Hematopoietic multipotent progenitor cell treated with erythropoietin and hydrocortisone succinate and interleukin-3 and kit ligand, for 17 days (in vitro differentiated cells): ENCODE results near the gene NRF1.
"Not testable (repeated sequence)": the region's sequence is repeated elsewhere in the genome, so short reads cannot be mapped to it uniquely, and the experiment has no call there.

Source experiments
- DNase-seq: peaks from one replicate; pipeline ENCODE4 v3.0.0-alpha.2; 2015; ENCODE audit warnings: low spot score

The NRF1 gene

DNA sequence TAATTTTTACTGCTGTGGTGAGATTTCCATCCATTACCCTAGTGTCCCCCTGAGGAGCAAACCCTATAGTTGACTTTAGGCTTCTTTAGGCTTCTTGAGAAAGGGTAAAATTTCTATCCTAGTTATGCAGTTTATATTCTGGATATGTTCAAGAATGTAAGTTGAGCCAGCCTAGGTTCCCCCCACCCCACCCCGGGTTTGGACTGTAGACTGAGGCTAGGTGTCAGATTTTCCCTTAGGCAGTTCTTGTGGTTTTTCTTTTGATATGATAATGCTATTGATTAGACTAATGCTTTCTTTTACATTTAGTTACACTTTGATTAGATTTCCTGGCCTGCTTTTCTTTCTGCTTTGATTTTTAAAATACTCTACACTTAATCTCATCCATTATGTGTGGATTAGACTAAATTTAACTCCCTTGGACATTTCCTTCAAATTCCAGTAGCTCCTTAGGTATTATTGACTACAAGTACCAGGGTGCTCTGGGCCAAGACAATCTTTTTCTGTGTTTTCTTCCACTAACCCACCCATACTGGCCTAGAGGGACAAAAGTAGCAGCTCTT lies 37.7 kb downstream of the NRF1 start:
- no peak for DNase-seq

DNA sequence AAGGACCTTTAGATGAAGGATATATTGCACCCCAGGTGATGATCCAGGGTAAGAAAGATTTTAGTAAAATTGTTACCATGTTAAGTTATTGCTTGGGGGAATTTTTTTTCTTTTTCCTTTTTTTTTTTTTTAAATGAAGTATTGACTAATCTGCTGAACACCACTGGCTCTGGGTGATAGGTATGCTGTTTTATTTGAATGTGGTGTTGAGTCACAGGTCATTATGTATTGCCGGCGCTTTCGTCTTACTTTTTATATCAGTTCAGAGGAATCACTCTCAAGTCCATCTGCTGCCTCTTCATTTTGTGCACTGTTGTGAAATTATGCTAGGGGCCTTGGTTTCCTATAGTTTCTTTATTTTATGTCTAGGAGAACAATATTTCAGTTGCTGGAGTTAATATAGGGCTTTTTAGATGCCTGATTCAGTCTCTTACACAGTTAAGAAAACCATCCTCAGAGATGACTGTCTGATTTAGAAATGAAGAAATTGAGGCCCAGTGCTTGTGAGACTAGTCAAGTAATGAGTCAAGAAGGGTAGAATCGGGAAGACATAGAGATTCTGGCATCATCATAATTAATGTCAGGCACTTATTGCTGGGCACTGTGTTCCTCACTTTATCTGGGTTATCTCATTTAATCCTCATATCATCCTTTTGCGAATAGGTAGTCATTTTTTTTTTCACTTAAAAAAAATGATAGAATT lies 38.7 kb downstream of the NRF1 start:
- DNase-seq, result no peak

DNA sequence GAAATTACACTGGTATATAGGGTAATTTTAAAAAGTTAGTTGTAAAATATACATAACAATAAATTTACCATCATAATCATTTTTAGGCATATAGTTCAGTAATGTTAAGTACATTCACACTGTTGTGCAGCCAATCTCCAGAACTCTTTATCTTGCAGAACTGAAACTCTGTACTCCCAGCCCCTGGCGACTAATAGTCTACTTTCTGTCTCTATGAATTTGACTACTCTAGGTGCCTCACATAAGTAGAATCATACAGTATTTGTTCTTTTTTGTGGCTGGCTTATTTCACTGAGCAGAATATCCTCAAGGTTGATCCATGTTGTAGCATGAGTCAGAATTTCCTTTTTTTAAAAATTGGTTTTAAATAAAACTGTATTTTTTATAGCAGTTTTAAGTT lies 41.4 kb downstream of the NRF1 start:
- no peak for DNase-seq

DNA sequence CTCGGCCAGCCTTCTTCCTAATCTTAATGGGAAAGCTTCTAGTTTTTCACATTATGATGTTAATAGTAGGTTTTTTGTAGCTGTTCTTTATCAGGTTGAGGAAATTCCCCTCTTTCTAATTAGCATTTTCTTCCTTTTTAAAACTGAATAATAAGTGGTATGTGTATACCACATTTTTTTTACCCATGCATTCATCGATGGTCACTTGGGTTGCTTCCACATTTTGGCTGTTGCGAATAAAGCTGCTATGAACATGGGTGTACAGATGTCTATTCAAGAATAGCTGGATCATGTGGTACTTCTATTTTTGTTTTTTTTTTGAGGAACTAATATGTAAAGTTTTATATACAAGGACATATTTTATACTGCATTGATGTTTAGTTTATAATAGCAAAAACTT lies 44.3 kb downstream of the NRF1 start:
- no peak for DNase-seq

DNA sequence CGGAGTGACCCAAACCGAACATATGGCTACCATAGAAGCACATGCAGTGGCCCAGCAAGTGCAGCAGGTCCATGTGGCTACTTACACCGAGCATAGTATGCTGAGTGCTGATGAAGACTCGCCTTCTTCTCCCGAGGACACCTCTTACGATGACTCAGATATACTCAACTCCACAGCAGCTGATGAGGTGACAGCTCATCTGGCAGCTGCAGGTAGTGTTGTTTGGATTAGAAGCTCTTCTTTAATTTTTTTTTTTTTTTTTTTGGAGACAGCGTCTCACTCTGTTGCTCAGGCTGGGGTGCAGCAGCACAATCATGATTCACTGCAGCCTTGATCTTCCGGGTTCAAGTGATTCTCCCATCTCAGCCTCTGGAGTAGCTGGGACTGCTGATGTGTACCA lies 45.8 kb downstream of the NRF1 start:
- DNase-seq, result no peak

DNA sequence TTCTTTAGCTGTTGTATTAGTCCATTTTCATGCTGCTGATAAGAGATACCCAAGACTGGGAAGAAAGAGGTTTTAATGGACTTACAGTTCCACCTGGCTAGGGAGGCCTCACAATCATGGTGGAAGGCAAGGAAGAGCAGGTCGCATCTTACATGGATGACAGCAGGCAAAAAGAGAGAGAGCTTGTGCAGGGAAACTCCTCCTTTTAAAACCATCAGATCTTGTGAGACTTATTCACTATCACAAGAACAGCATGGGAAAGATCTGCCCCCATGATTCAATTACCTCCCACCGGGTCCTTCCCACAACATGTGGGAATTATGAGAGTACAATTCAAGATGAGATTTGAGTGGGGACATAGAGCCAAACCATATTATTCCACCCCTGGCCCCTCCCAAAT lies 48.4 kb downstream of the NRF1 start:
- not testable (repeated sequence) for DNase-seq

DNA sequence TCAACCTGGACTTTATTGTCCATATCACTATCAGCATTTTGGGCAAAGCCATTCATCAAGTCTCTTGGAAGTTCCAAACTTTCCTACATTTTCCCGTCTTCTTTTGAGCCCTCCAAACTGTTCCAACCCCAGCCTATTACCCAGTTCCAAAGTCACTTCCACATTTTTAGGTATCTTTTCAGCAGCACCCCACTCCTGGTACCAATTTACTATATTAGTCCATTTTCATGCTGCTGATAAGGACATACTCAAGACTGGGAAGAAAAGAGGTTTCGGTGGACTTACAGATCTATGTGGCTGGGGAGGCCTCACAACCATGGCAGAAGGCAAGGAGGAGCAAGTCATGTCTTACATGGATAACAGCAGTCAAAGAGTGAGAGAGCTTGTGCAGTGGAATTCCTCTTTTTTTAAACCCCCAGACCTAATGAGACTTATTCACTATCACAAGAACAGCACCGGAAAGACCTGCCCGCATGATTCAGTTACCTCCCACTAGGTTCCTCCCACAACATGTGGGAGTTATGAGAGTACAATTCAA lies 50.2 kb downstream of the NRF1 start:
- DNase-seq, result no peak

DNA sequence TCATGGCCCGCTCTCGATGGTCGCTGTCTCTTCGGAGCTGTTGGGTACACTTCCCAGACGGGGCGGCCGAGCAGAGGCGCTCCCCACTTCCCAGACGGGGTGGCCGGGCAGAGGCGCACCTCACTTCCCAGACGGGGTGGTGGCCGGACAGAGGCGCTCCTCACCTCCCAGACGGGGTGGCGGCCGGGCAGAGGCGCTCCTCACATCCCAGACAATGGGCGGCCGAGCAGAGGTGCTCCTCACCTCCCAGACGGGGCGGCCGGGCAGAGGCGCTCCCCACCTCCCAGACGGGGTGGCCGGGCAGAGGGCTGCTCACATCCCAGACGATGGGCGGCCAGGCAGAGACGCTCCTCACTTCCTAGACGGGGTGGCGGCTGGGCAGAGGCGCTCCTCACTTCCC lies 51.7 kb downstream of the NRF1 start:
- not testable (repeated sequence) for DNase-seq

DNA sequence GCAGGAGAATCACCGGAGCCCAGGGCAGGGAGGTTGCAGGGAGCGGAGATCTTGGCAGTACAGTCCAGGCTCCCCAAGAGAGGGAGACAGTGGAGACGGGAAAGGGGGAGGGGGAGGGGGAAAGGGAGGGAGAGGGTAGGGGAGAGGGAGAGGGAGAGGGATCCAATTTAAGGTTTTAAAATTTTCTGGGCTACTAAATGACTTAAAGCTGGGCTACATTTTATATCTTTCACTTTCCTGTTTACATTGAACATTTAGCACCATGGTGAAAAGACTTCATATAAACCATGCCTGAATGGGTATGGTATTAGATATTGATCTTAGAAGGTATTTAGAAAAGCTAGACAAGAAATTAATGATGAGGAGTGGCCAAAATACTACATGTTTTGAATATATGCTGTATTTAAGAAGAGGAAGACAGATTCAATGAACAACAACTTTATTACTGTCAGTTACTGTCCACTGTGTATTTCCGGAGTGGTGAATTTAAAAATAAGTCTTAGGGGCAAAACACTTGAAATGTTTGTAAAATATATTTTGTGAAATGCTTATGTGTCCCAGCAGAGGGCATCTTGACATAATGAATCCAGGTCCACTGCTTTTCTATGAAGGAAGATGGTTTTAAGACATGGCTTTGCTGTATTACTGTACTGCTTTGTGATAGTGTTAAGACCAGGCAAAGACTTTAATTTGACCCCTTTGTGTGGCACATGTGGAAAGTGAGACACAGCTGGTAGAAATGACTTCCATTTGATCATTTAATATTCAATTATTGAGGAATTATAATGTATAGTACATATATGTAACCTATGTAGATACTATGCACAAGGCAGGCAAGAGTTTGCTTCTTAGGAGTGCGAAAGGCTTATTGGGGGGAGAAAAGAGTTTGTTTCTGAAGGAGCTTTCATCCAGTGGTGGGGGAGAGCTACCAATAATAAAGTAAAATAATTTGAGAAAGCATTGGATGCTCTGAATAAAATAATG lies 52.8 kb downstream of the NRF1 start:
- DNase-seq, result peak; percentile 79

DNA sequence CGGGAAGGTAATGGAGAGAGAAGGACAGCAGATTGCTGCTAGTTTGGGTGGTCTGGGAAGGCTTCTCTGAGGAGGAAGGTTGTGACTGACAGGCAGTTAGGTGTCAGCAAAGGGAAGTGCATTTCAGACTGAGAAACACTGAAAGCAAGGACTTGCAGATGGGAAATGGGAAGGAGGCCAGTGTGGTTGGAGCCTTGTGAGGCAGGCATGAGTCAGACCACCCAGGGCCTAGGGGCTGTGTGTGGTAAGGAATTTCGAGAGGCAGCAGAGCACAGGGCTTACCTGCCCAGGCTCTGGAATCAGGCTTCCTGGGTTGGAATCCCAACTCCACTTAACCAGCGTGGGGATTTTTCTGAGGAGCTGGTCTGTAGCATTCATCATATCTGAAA lies 53.5 kb downstream of the NRF1 start:
- no peak for DNase-seq

DNA sequence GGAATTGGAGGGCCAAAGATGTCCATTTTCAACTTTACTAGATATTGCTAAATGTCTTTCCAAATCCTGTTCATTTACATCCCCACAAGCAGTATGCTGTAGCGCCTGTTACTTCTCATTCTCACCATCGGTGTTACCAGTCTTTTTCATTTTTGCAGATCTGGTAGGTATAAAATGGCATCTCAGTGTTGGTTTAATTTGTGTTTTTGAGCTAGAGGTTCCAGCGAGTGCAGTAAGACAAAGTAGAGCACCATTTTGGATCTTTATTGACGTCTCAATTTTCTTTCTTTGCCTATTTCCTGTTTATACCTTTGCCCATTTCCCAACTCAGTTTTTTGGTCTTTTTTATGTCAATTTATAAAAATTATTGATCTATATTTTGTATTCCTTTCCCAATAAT lies 55.6 kb downstream of the NRF1 start:
- DNase-seq, result no peak

DNA sequence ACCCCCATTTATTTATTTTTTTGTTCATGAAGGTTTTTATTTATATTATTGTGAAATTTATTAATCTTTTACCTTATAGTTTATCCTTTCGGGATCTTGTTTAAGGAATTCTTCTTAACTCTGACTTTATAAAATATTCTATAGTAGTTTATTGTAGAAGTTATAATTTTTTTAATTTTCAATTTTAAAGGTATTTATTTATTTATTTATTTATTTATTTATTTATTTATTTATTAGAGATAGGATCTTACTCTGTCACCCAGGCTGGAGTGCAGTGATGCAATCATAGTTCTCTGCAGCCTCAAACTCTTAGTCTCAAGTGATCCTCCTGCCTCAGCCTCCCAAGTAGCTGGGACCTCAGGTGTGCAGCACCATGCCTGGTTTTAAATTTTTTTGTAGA lies 56.0 kb downstream of the NRF1 start:
- no peak for DNase-seq

DNA sequence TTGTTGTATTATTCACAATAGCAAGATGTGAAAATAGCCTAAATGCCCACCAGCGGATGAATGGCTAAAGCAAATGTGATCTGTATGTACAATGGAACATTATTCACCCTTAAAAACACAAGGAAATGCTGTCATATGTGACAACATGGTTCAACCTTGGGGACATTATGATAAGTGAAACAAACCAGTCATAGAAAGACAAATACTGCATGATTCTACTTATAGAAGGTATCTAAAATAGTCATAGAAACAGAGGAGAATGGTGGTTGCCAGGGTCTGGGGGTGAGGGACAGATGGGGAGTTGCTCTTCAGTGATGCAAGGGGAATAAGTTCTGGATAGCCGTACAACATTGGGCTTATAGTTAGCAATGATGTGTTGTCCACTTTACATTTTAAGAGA lies 58.4 kb downstream of the NRF1 start:
- DNase-seq, result no peak

DNA sequence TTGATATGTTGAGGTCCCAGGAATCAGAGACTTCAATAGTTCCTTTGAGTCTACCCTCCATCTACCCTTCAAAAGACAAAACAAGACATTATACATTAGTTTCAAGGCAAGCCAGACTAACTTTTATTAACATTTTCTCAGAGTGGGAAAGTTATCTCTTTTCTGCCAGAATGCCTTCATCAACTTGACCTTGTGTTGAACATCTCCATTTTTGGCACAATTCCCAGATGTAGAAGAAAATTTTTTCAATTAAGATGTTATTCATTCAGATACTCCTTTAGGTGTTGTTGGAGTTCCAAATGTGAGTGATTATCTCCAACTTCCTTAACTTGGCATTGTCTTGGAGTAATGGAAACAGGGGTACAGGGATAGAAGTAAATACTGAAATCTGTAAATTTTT lies 59.1 kb downstream of the NRF1 start:
- peak; percentile 60 for DNase-seq

DNA sequence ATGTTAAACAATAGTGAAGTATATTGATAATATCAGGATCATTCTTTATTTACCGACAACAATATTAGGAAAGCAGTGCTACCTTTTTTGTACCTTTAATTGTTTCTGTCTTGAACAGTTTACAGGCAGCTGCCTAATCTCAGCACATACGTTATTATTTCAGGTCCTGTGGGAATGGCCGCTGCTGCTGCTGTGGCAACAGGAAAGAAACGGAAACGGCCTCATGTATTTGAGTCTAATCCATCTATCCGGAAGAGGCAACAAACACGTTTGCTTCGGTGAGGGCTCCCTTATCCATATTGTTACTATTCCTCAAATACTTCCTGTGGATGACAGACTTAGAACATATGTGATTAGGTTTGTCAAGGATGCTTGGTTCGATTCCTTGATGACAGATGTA lies 59.7 kb downstream of the NRF1 start:
- DNase-seq, result no peak

DNA sequence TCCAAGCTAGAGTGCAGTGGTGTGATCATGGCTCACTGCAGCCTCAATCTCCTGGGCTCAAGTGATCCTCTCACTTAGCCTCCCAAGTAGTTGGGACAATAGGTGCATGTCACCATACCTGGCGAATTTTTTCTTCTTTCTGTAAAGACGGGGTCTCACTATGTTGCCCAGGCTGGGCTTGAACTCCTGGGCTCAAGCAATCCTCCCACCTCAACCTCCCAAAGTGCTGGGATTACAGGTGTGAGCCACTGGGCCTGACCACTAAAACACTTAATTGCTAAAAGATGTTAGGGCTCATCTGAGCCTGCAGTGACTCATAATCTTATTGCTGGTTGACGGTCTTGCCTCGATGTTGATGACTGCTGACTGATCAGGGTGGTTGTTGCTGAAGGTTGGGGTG lies 63.0 kb downstream of the NRF1 start:
- DNase-seq, result not testable (repeated sequence)

DNA sequence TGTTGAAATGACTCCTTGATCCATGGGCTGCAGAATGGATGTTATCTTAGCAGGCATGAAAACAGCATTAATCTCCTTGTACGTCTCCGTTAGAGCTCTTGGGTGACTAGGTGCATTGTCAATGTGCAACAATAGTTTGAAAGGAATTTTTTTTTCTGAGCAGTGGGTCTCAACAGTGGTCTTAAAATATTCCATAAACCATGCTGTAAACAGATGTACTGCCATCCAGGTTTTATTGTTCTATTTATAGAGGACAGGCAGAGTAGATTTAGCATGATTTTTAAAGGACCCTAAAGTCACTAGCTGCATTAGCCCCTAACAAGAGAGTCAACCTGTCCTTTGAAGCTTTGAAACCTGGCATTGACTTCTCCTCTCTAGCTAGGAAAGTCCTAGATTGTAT lies 64.0 kb downstream of the NRF1 start:
- DNase-seq, result no peak

DNA sequence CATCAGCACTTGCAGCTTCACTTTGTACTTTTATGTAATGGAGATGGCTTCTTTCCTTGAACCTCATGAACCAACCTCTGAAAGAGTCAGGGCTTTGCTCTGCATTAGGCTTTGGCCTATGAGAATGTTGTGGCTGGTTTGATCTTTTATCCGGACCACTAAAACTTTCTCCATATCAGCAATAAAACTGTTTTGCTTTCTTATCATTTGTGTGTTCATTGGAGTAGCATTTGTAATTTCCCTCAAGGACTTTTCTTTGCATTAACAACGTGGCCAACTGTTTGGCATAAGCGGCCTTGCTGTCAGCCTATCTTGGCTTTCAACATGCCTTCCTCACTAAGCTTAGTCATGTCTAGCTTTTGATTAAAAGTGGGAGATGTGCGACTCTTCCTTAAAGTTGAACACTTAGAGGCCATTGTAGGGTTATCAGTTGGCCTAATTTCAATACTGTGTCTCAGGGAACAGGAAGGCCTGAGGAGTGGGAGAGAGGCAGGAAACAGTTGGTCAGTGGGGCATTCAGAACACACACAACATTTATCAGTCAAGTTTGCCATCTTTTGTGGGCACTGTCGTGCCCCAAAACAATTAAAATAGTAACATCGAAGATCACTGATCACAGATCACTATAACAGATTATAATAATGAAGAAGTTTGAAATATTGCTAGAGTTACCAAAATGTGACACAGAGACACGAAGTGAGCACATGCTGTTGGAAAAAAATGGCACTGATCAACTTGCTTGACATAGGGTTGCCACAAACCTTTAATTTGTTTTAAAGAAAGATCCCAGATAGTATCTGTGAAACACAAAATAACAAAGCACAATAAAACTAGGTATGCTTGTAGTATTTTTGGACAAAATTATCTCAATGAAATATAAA lies 64.7 kb downstream of the NRF1 start:
- DNase-seq, result no peak

DNA sequence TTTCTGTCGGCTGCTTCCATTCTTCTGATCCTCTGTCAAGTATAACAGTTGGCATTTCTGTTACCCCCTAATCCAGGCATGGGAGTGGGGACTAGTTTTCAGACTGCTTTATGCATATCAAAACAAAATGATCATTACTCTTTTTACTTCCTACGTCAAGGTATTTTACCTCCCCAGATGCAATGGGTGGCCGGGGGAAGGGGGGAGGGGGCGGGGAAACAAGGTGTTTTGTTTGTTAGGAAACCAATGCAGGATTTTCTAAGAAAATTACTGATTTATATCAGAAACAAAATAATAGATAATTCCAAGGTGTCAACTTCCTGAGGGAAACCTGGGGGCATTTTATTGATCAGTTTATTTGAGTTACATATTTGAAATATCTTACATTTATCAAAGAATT lies 66.3 kb downstream of the NRF1 start:
- no peak for DNase-seq

DNA sequence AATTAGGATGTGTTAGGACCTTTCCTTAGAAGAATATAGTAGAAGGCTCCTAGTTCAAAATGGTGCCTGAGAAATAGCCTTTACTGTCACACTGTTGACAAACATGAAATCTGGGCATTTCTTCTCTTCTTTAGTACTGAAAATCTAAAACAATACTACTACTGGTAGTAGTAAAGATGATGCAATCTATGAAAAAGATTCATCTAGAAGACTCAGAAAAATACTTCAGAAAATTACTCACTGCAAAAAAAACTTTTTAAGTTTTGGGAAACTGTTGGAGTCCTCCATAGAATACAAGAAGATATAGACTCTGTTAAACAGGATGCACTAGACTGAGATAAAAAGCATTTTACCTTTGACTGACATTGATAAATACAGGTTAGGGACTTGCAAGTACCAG lies 67.1 kb downstream of the NRF1 start:
- DNase-seq, result no peak

DNA sequence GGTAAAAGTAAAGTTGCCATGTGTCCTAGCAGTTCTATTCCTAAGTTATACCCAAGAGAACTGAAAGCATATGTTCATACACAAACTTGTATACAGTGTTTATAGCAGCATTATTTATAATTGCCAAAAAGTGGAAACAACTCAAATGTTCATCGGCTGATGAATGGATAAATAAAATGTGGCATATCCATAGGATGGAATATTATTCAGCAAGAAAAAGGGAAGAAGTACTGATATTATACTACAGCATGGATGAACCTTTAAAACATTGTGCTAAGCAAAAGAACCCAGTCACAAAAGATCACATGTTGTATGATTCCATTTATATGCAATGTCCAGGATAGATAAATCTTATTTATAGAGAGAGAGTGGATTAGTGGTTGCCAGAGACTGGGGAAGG lies 68.9 kb downstream of the NRF1 start:
- DNase-seq, result no peak

DNA sequence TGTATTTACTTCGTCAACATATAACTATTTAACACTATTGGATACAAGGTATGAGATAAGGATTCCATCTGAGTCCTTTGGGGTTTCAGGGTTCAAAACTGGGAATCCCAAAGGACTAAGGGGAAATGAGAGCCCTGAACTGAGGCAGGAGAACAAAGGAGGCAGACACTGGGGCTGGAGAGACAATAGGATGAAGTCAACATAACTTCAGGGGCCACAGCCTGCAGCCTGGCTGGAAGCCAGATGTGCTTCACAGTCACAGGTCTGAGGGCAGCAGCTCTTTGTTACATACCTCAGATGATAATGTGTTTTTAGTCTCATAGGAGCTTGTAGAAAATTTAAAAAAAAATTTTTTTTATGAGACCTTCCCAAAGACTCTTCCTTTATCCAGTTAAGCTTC lies 73.3 kb downstream of the NRF1 start:
- DNase-seq, result no peak
